ENCODE measurements around the gene OSBPL7. TPM values are rescaled to one million over a fixed set of nuclear protein-coding genes. Genes with fewer than 3 reads are reported as not detected.

OSBPL7 gene
- total and polyA plus RNA-seq, 7 donors = 2.9 to 40.8 (median 7.8) TPM

DNA sequence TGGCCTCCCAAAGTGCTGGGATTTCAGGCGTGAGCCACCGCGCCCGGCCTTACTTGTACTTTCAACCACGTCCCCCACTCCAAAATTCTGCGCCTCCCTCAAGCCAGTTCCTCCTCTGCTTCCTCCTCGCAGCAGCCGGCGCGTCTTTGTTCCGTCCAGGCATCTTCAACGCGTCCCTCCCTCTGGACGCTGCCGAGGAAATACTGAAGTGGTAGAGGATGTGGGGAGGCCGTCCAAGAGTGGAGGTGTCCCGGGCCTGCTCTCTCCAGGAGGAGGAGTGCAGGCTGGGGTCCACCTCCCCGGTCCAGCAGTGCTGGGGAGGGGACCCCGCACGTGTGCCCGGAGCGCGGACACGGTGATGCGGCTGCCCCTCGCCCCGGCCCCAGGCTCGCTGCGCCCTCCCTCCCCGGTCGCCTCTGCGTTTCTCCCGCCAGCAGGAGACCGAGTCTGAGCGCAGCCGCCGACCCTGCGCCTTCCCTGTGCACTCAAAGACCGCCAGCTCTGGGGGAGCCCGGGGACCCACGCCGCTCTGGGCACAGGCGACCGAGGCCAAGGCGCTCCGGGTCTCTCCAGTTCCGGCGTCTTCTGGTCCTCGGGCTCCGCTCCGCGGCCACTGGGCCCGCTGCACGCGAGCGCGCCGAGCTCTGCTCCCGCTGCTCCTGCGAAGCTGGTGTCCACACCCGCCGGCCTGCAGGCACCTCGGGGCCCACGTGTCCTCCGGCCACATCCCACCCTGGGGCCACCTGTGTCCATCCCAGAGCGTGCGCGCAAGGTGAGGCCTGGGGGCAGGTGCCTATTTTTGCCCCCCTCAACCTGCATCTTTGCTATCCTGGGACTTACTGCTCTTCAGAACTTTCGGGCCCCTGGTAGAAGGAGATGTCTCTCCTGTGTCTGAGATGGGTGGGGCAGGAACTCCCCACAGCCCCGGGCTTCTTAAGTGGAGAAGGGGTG, 31.7 kb downstream of the OSBPL7 start:
- Histone ChIP-seq H3K9me3 (no peaks in the 10 kb centered on the region), H3K27ac (peak overlapping the region in 2 of 4 donors; percentile 31 to 40), H3K4me3 (peak overlapping the region; percentile 18 to 51 (median 42)), H3K27me3 (peaks cover 17 to 82% (median 54%) of the 10 kb centered on the region in 3 donors), H3K36me3 (no peaks in the 10 kb centered on the region), H3K4me1 (peaks cover 0 to 10% (median 9%) of the 10 kb centered on the region in 4 donors)
- intact Hi-C loops (cut with DNase I) = loop anchor here (5.0 kb wide), 1 partner anchor 93 kb away; no protein-coding TSS in a partner anchor
- WGBS, 2 donors = 2 to 4% methylated on average over 70 of the region's 70 CpGs
- no peak for TF ChIP-seq POLR2A (IDR thresholded peaks at IDR 0.05)
- TF ChIP-seq, protein P1, sequence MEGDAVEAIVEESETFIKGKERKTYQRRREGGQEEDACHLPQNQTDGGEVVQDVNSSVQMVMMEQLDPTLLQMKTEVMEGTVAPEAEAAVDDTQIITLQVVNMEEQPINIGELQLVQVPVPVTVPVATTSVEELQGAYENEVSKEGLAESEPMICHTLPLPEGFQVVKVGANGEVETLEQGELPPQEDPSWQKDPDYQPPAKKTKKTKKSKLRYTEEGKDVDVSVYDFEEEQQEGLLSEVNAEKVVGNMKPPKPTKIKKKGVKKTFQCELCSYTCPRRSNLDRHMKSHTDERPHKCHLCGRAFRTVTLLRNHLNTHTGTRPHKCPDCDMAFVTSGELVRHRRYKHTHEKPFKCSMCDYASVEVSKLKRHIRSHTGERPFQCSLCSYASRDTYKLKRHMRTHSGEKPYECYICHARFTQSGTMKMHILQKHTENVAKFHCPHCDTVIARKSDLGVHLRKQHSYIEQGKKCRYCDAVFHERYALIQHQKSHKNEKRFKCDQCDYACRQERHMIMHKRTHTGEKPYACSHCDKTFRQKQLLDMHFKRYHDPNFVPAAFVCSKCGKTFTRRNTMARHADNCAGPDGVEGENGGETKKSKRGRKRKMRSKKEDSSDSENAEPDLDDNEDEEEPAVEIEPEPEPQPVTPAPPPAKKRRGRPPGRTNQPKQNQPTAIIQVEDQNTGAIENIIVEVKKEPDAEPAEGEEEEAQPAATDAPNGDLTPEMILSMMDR (IDR thresholded peaks at IDR 0.05) = peak in 3 of 4 experiments; percentile 35 to 48 (median 38)
- no peak for TF ChIP-seq EP300 (IDR thresholded peaks at IDR 0.05)
- TF ChIP-seq POLR2AphosphoS5 (IDR thresholded peaks at IDR 0.05) = no peak
- DNase-seq = no peak

DNA sequence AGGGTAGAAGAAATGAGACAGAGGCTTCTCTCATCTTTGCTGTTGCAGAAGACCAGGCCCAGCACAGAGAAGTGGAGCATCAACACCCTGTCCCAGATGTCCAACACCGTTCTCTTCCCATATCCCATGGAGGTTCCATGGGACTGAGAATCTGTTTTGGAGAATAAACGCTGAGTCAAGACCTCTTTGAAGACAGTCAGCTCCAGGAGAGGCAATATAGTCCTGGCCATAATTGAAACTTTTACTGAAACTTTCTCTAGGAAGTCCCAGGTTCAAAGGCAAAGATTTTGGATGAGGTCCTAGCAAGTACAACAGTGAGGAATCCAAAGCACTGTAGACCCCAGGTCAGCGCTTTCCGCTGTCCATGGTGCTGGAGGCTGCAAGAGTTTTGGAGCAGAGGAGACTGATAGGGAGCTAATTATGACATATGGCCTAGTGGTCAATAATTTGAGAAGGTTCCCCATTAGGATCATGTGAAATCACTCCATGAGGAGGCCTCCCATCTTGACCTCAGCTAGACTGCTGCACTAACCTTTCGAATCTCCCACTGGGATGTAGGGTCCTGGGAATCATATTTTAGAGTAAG, 36.0 kb downstream of the OSBPL7 start:
- Histone ChIP-seq H3K9me3 (no peaks in the 10 kb centered on the region), H3K4me1 (peaks cover 0 to 10% (median 9%) of the 10 kb centered on the region in 4 donors), H3K36me3 (no peaks in the 10 kb centered on the region), H3K4me3 (no peak overlapping the region), H3K27me3 (peaks cover 2 to 42% (median 20%) of the 10 kb centered on the region in 3 donors), H3K27ac (no peak overlapping the region)
- WGBS, 2 donors = 27 to 60% methylated on average over 5 of the region's 5 CpGs
- DNase-seq = no peak
- no peak for TF ChIP-seq POLR2AphosphoS5 (IDR thresholded peaks at IDR 0.05)
- TF ChIP-seq, protein P1 (IDR thresholded peaks at IDR 0.05) = no peak
- no peak for TF ChIP-seq EP300 (IDR thresholded peaks at IDR 0.05)
- intact Hi-C loops (cut with DNase I) = no loop called here

DNA sequence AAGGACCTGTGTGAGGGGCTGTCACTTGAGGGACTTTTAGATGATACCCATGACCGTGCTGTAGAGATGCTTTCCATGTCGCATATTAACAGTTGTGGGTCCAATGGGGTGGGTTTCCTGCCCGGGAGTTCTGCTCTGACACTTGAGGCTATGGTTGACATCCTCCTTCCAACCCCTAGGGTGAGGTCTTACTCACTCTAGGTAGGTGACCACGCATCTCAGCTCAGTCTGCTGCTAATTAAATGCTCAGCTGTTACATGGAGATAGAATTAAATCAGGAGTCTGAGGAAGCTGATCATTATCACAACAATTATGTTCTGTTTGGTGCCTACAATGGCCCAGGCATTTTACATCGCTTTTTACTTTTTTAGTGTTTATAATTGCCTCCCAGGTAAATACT, 40.2 kb downstream of the OSBPL7 start:
- Histone ChIP-seq H3K4me3 (no peak overlapping the region), H3K27me3 (peaks cover 12 to 30% (median 22%) of the 10 kb centered on the region in 3 donors), H3K4me1 (peaks cover 0 to 5% (median 0%) of the 10 kb centered on the region in 4 donors), H3K27ac (no peak overlapping the region), H3K36me3 (no peaks in the 10 kb centered on the region), H3K9me3 (no peaks in the 10 kb centered on the region)
- intact Hi-C loops (cut with DNase I) = no loop called here
- 68% methylated on average over 5 of the region's 5 CpGs for WGBS, 2 donors
- DNase-seq = no peak
- TF ChIP-seq POLR2AphosphoS5 (IDR thresholded peaks at IDR 0.05) (no peak), POLR2A (IDR thresholded peaks at IDR 0.05) (no peak), EP300 (IDR thresholded peaks at IDR 0.05) (no peak)
- TF ChIP-seq, protein P1 (IDR thresholded peaks at IDR 0.05) = no peak

DNA sequence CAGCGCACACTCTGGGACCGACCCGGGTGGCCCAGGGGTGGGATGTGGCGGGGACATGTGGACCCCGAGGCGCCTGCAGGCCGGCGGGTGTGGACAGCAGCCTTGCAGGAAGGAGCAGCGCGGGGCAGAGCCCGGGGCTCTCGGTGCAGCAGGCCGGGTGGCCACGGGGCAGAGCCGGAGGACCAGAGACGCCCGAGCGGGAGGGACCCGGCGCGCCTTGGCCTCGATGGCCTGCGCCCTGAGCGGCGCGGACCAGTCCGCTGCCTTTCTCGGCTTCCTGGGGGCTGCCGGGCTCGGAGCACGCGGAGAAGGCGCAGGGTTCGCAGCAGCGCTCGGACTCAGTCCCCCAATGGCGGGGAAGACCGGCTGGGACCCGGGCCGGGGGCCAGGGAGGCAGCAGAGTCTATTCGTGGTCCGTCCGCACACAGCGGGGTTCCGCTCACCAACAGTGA, 43.4 kb downstream of the OSBPL7 start:
- TF ChIP-seq POLR2A (IDR thresholded peaks at IDR 0.05) (no peak), EP300 (IDR thresholded peaks at IDR 0.05) (no peak), POLR2AphosphoS5 (IDR thresholded peaks at IDR 0.05) (no peak)
- TF ChIP-seq, protein P1 (IDR thresholded peaks at IDR 0.05) = no peak
- 30 to 34% methylated on average over 45 of the region's 45 CpGs for WGBS, 2 donors
- intact Hi-C loops (cut with DNase I) = no loop called here
- no peak overlapping the region for H3K4me3 ChIP-seq
- no peak for DNase-seq
- no peaks in the 10 kb centered on the region for H3K36me3 ChIP-seq
- no peaks in the 10 kb centered on the region for H3K9me3 ChIP-seq
- H3K4me1 ChIP-seq = peaks cover 0 to 5% (median 0%) of the 10 kb centered on the region in 4 donors
- no peak overlapping the region for H3K27ac ChIP-seq
- peaks cover 12 to 55% (median 46%) of the 10 kb centered on the region in 3 donors for H3K27me3 ChIP-seq

All from sigmoid colon (tissue), 7 donors.